Measurements from ENCODE around the gene PRR19.

- no peak for TF ChIP-seq CTCF (IDR thresholded peaks at IDR 0.05; ENCODE audit: low read depth, low read length)
- TF ChIP-seq EZH2phosphoT487 (IDR thresholded peaks at IDR 0.05; ENCODE audit: low read depth) = no peak
These were observed 14.7 kb upstream of the PRR19 start for GRCh38 chr19:42287017-42287826.
